Subcutaneous adipose tissue (tissue), 4 donors: Measurements from ENCODE around the gene EPN3. TPM values are rescaled to one million over a fixed set of nuclear protein-coding genes. Genes with fewer than 3 reads are reported as not detected.

Experiments
- CTCF ChIP-seq: fragments of 450-650 bp; IDR thresholded peaks from one replicate; pipeline ENCODE4 v1.5.1; 2016; ENCODE audit warnings: low read depth, mild to moderate bottlenecking, control low read depth, antibody characterized with exemption, moderate library complexity
- total RNA-seq, 4 donors: library from RNA; depleted of rRNA; stranded (reverse); fragments of >200 nt; gene quantifications; one replicate each; pipeline ENCODE4 v1.1.0, GENCODE V29; 2016

Gene EPN3
- total RNA-seq, 4 donors from 2014 or later = not detected

GRCh38 chr17:50519141-50519834, 13.2 kb upstream of the EPN3 start:
- no peak for TF ChIP-seq CTCF

- TF ChIP-seq CTCF = no peak
Measured at GRCh38 chr17:50520483-50520882, 12.1 kb upstream of the EPN3 start.

DNA sequence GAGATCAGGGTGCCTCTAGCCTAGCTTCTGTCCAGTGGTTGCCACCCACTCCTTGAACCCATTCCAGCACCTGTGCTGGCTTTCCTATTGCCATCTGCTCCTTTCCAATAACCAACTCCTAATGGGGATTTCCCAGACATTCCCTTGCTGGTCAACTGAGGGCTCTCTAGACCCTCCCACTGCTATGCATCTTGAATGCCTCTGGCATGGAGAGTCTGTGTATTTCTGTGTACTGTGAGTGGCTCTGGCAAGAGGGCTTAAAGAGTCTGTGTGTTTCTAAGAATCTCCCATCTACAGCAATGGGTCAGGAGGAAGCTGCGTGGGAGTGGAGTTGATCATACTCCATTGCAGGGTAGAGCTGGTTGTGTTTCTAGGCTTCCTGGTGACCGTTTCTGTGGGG, 11.0 kb upstream of the EPN3 start:
- no peak for TF ChIP-seq CTCF

DNA sequence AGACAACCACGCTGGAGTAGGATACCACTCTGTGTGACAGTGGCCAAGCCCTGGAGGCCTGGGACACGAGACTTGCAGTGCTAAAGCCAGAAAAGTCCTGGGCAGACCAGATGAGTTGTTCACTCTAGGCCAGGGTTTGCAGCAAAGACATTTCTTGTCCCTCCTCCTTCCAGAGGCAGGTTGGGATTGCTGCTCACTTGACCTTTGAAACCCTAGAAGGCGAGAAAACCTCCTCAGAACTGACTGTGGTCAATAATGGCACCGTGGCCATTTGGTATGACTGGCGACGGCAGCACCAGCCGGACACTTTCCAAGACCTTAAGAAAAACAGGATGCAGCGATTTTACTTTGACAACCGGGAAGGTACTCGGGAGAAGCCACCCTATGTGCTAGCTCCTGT, 9.8 kb upstream of the EPN3 start:
- no peak for TF ChIP-seq CTCF

DNA sequence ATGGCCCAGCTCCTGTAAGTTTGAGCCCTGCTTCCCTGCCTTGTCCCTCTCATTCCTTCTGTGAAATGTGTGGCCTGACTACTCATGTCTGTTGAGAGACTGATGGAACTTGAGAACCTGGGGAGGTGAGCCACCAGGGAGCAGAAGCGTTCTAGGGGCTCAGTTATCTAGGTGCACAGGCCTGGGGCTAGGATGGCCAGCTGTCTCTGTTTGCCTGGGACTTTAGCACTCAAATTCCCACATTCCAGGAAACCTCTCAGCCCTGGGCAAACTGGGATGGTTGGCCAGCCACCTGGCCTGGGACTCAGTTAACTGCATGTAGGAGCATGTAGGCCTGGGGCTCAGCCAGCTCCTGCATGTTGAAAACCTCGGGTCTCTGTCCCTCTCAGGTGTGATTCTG, 9.3 kb upstream of the EPN3 start:
- no peak for TF ChIP-seq CTCF

DNA sequence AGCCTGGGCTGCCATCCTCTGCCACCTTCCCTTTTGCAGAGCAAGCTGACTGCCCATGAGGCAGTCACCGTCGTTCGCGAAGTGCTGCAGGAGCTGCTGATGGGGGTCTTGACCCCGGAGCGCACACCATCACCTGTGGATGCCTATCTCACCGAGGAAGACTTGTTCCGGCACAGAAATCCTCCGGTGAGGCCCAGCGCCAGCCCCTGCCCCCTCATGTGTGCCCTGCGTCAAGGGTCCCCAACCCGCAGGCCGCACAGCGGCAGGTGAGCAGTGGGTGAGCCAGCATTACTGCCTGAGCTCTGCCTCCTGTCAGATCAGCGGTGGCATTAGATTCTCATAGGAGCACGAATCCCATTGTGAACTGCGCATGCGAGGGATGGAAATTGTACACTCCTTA, 7.7 kb upstream of the EPN3 start:
- TF ChIP-seq CTCF = no peak

DNA sequence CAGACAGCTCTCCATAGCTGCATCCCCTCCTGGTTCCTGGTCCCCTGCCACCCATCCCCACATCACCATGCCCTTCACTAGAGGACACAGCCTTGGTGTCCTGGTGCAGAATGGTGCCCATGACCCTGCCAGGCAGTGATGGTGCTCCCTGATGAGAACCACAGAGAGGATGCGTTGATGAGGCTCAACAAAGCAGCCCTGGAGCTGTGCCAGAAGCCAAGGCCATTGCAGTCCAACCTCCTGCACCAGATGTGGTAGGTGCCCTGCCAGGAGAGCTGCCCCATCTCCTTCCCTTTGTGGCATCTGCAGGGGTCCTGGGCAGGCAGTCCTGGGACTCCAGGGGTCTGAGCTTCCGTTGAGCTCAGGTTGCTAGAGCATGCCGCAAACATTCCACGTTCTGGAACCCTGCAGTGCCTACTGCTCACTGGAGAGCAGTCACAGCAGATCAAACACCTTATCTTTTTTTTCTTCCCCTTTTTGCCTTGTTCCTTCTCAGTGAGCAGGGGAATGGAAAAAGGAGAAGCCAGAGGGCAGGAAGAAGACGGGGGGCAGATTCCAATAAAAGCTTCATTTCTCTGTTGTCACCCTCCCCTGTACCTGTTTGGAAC, 5.3 kb upstream of the EPN3 start:
- TF ChIP-seq CTCF = no peak
